IMR-90 (cell line): ENCODE results near the gene FTO.

ENCODE experiments used
- CEBPB ChIP-seq: IDR thresholded peaks from 2 replicates; pipeline ENCODE4 v1.6.1; 2012; ENCODE audit warnings: low read depth, low read length, improper control_type of control experiment
- CTCF ChIP-seq: conservative IDR thresholded peaks from 2 replicates; pipeline ENCODE4 v1.5.1; 2012; ENCODE audit warnings: mild to moderate bottlenecking, low read depth, low read length, improper control_type of control experiment
- ELK1 ChIP-seq: fragments of 150-350 bp; IDR thresholded peaks from 2 replicates; pipeline ENCODE4 v1.6.1; 2016; ENCODE audit warnings: low read depth, mild to moderate bottlenecking, low read length, moderate library complexity, borderline replicate concordance
- FOS ChIP-seq: fragments of 150-350 bp; IDR thresholded peaks from 2 replicates; pipeline ENCODE4 v1.6.1; 2016; ENCODE audit warnings: low read depth, low read length
- MAZ ChIP-seq: IDR thresholded peaks from 2 replicates; pipeline ENCODE4 v1.6.1; 2012; ENCODE audit warnings: low read depth, mild to moderate bottlenecking, low read length, improper control_type of control experiment, moderate library complexity, borderline replicate concordance
- MXI1 ChIP-seq: IDR thresholded peaks from 2 replicates; pipeline ENCODE4 v1.6.1; 2012; ENCODE audit warnings: low read depth, mild to moderate bottlenecking, low read length, moderate library complexity, borderline replicate concordance
- POLR2A ChIP-seq: IDR thresholded peaks from 2 replicates; pipeline ENCODE4 v1.6.1; 2012; ENCODE audit warnings: mild to moderate bottlenecking, low read depth, low read length
- RAD21 ChIP-seq: IDR thresholded peaks from 2 replicates; pipeline ENCODE4 v1.6.1; 2012; ENCODE audit warnings: low read length, improper control_type of control experiment
- SMC3 ChIP-seq: fragments of 150-350 bp; IDR thresholded peaks from 2 replicates; pipeline ENCODE4 v1.6.1; 2016; ENCODE audit warnings: low read depth, mild to moderate bottlenecking, antibody characterized with exemption, low read length, moderate library complexity
- USF2 ChIP-seq: fragments of 150-350 bp; IDR thresholded peaks from 2 replicates; pipeline ENCODE4 v1.6.1; 2017; ENCODE audit warnings: mild to moderate bottlenecking, antibody characterized with exemption, low read length, low read depth

- TF ChIP-seq SMC3 = no peak
- TF ChIP-seq ELK1 = no peak
- no peak for TF ChIP-seq CTCF
- TF ChIP-seq POLR2A = no peak
- TF ChIP-seq MAZ = no peak
- TF ChIP-seq FOS = no peak
- no peak for TF ChIP-seq MXI1
- TF ChIP-seq RAD21 = no peak
- no peak for TF ChIP-seq USF2
- TF ChIP-seq CEBPB = no peak
Observed at GRCh38 chr16:53672461-53672860, 31.5 kb upstream of the FTO start.
